ENCODE measurements around the gene PRUNE2.

DNA sequence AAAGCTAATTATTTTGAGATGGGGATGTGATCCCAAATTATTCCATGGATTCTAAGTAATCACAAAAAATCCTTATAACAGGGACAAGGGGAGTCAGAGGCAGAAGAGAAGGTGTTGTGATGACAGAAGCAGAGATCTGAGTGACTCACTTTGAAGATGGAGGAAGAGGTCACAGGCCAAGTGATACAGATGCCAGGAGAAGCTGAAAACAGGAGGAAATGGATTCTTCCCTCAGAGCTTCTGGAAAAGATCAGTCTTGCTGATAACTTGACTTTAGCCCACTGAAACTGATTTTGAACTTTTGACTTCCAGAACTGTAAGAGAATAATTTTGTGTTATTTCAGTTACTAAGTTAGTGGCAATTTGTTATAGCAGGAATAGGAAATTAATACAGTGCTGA, 341.6 kb downstream of the PRUNE2 start:
- TF ChIP-seq, protein P1, sequence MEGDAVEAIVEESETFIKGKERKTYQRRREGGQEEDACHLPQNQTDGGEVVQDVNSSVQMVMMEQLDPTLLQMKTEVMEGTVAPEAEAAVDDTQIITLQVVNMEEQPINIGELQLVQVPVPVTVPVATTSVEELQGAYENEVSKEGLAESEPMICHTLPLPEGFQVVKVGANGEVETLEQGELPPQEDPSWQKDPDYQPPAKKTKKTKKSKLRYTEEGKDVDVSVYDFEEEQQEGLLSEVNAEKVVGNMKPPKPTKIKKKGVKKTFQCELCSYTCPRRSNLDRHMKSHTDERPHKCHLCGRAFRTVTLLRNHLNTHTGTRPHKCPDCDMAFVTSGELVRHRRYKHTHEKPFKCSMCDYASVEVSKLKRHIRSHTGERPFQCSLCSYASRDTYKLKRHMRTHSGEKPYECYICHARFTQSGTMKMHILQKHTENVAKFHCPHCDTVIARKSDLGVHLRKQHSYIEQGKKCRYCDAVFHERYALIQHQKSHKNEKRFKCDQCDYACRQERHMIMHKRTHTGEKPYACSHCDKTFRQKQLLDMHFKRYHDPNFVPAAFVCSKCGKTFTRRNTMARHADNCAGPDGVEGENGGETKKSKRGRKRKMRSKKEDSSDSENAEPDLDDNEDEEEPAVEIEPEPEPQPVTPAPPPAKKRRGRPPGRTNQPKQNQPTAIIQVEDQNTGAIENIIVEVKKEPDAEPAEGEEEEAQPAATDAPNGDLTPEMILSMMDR (IDR thresholded peaks at IDR 0.05) = no peak
- no peak for TF ChIP-seq POLR2A (IDR thresholded peaks at IDR 0.05)
- TF ChIP-seq POLR2AphosphoS5 (IDR thresholded peaks at IDR 0.05) = no peak
